GM19099 (cell line): ENCODE results near the gene DMRT2.

Experiments
- POLR2A ChIP-seq: IDR thresholded peaks from 3 replicates; pipeline ENCODE4 v1.6.1; 2011; ENCODE audit warnings: low read depth; ENCODE audit not compliant: insufficient read length; ENCODE audit errors: extremely low read depth

The DMRT2 gene

GRCh38 chr9:1050125-1050895 lies at the start of gene DMRT2:
DMRT2 (plus strand) TSS chr9:1050357; CDS start chr9:1051614, 1,257 bp downstream.
- TF ChIP-seq POLR2A, result no peak

DNA sequence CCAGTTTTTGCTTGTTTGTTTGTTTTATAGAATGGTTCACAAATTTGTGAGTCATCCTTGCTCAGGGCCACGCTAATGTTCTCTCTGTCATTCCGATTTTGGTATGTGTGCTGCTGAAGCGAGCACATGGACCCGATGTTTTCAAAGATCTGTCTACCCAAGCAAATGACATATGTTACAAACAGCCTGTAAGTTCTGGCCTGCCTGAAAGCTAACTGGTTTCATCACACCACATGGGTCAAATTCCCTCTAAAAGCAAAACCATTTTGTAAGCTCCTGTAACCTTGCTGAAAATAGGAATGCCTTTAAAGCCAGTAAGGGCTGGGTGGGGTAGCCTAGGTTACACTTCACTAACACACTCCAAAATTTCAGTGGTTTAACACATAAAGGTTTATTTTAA lies 48.3 kb upstream of the DMRT2 start:
- no peak for TF ChIP-seq POLR2A

- TF ChIP-seq POLR2A, result no peak
Observed at GRCh38 chr9:1002678-1003077, 47.5 kb upstream of the DMRT2 start.

GRCh38 chr9:1005043-1005667 lies 45.0 kb upstream of the DMRT2 start:
- TF ChIP-seq POLR2A, result no peak

GRCh38 chr9:1007312-1007711 lies 42.8 kb upstream of the DMRT2 start:
- TF ChIP-seq POLR2A, result no peak

DNA sequence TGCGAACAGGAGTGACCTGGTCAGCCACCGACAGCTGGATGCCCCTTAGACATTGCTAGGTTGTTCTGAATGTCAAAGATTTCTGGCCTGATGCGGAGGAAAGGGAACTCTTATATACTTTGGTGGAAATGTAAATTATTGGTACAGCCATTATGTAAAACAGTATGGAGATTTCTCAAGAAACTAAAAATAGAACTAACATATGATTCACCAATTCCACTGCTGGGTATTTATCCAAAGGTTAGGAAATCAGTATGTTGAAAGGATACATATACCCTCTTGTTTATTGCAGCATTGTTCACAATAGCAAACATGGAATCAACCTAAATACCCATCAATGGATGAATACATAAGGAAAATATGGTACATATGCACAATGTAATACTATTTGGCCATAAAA lies 41.9 kb upstream of the DMRT2 start:
- TF ChIP-seq POLR2A, result no peak

- TF ChIP-seq POLR2A, result no peak
Observed at GRCh38 chr9:1009101-1009707, 41.0 kb upstream of the DMRT2 start.

- TF ChIP-seq POLR2A, result no peak
Observed at GRCh38 chr9:1013021-1013420, 37.1 kb upstream of the DMRT2 start.

DNA sequence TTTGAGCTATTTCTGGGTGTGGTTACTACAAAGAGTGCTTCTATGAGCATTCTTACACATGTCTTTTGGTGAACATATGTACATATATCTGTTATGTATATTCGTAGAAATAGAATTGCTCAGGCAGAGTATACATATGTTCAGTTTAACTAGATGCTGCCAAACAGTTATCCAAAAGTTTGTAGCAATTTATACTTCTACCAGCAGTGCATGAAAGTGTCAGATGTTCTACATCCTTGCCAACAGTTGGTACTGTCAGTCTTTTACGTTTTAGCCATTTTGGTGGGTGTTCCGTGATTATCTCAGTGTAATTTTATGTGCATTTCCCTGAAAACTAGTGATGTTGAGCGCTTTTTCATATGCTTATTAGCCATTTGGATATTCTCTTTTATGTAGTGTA lies 35.9 kb upstream of the DMRT2 start:
- TF ChIP-seq POLR2A, result no peak

DNA sequence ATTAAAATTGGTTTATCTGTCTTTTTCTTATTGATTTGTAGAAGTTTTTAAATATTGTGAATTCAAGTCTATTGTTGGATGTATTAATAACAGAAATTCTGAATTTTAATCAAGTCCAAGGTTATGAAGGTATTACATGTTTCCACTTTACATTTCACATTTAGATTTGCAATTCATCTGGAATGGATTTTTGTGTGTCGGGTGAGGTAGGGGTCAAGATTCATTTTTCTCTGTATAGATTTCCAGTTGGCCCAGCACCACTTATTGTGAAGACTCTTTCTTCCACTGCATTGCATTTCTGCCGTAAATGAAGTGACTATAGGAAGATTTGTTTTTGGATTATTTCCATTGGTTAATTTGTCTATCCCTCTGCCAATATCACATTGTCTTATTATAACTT lies 35.5 kb upstream of the DMRT2 start:
- TF ChIP-seq POLR2A, result no peak

- no peak for TF ChIP-seq POLR2A
Observed at GRCh38 chr9:1018121-1018520, 32.0 kb upstream of the DMRT2 start.

- TF ChIP-seq POLR2A, result no peak
Observed at GRCh38 chr9:1024112-1024511, 26.0 kb upstream of the DMRT2 start.

GRCh38 chr9:1025131-1025530 lies 25.0 kb upstream of the DMRT2 start:
- TF ChIP-seq POLR2A, result no peak

- TF ChIP-seq POLR2A, result no peak
Observed at GRCh38 chr9:1026219-1026618, 23.9 kb upstream of the DMRT2 start.

GRCh38 chr9:1028501-1029190 lies 21.5 kb upstream of the DMRT2 start:
- TF ChIP-seq POLR2A, result no peak

GRCh38 chr9:1031951-1032601 lies 18.1 kb upstream of the DMRT2 start:
- no peak for TF ChIP-seq POLR2A

DNA sequence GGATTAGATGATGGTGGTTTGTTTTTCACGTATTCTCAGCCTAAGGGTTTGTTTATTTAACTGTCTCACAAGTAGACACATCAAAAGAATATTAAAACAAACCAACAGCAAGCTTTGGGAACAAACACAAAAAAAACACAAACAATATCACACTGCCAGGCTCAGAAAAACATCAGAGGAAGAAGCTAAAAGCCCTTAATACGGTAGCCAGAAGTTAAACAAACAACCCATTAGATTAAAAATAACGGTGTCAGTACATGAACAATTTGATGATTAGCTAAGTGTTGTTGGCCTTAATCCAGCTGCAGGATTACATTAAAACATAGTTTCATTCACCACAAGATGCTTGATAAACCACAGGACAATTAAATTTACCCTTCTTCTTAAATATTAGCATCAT lies 15.9 kb upstream of the DMRT2 start:
- no peak for TF ChIP-seq POLR2A
